ENCODE data around the gene TIMM13.

- TF ChIP-seq GATA3 (IDR thresholded peaks at IDR 0.05; ENCODE audit: low read depth, low read length), result no peak
- TF ChIP-seq GATA2 (IDR thresholded peaks at IDR 0.05; ENCODE audit: low read depth, low read length), result no peak
Measured at GRCh38 chr19:2443116-2443784, 15.9 kb upstream of the TIMM13 start.

All from SH-SY5Y (cell line).